ENCODE measurements around the gene CACTIN.
"Not testable (repeated sequence)": the region's sequence is repeated elsewhere in the genome, so short reads cannot be mapped to it uniquely, and the experiment has no call there.

The CACTIN gene

GRCh38 chr19:3633559-3633988, 7.0 kb upstream of the CACTIN start:
- Histone ChIP-seq H3K36me3 (ENCODE audit: control insufficient read depth, insufficient read depth, low read length) (peaks cover 19% of the 10 kb centered on the region), H3K4me3 (ENCODE audit: extremely low read depth, insufficient read depth, low read length, poor library complexity, severe bottlenecking) (no peak overlapping the region), H3K27ac (ENCODE audit: low read depth, low read length, severe bottlenecking) (no peak overlapping the region), H3K9me3 (ENCODE audit: control insufficient read depth, low read length) (no peaks in the 10 kb centered on the region), H3K4me1 (ENCODE audit: control insufficient read depth, insufficient read depth, low read length, poor library complexity, severe bottlenecking) (no peaks in the 10 kb centered on the region)
- whole genome bisulfite sequencing, 2 experiments (ENCODE audit: insufficient coverage in 2 of 2): 92 to 94% methylated on average over 13 to 22 of the region's 22 CpGs

- Histone ChIP-seq H3K36me3 (ENCODE audit: control insufficient read depth, insufficient read depth, low read length) (peaks cover 18% of the 10 kb centered on the region), H3K27ac (ENCODE audit: low read depth, low read length, severe bottlenecking) (no peak overlapping the region), H3K9me3 (ENCODE audit: control insufficient read depth, low read length) (no peaks in the 10 kb centered on the region), H3K4me1 (ENCODE audit: control insufficient read depth, insufficient read depth, low read length, poor library complexity, severe bottlenecking) (no peaks in the 10 kb centered on the region), H3K4me3 (ENCODE audit: extremely low read depth, insufficient read depth, low read length, poor library complexity, severe bottlenecking) (no peak overlapping the region)
- 96% methylated on average over 50 of the region's 50 CpGs for WGBS, 2 experiments (ENCODE audit: insufficient coverage in 2 of 2)
Observed at GRCh38 chr19:3632739-3633558, 6.4 kb upstream of the CACTIN start.

- Histone ChIP-seq H3K36me3 (ENCODE audit: control insufficient read depth, insufficient read depth, low read length) (peaks cover 18% of the 10 kb centered on the region), H3K4me1 (ENCODE audit: control insufficient read depth, insufficient read depth, low read length, poor library complexity, severe bottlenecking) (no peaks in the 10 kb centered on the region), H3K9me3 (ENCODE audit: control insufficient read depth, low read length) (no peaks in the 10 kb centered on the region), H3K4me3 (ENCODE audit: extremely low read depth, insufficient read depth, low read length, poor library complexity, severe bottlenecking) (no peak overlapping the region), H3K27ac (ENCODE audit: low read depth, low read length, severe bottlenecking) (no peak overlapping the region)
- WGBS, 2 experiments (ENCODE audit: insufficient coverage in 2 of 2): 96 to 100% methylated on average over 7 to 9 of the region's 16 CpGs
Observed at GRCh38 chr19:3632098-3632497, 5.5 kb upstream of the CACTIN start.

- WGBS, 2 experiments (ENCODE audit: insufficient coverage in 2 of 2): 92 to 93% methylated on average over 39 to 43 of the region's 43 CpGs
- Histone ChIP-seq H3K4me1 (ENCODE audit: control insufficient read depth, insufficient read depth, low read length, poor library complexity, severe bottlenecking) (no peaks in the 10 kb centered on the region), H3K27ac (ENCODE audit: low read depth, low read length, severe bottlenecking) (no peak overlapping the region), H3K9me3 (ENCODE audit: control insufficient read depth, low read length) (no peaks in the 10 kb centered on the region), H3K36me3 (ENCODE audit: control insufficient read depth, insufficient read depth, low read length) (peaks cover 15% of the 10 kb centered on the region), H3K4me3 (ENCODE audit: extremely low read depth, insufficient read depth, low read length, poor library complexity, severe bottlenecking) (no peak overlapping the region)
Observed at GRCh38 chr19:3631053-3631861, 4.7 kb upstream of the CACTIN start.

GRCh38 chr19:3628766-3629165, 2.2 kb upstream of the CACTIN start:
- 86 to 89% methylated on average over 6 to 9 of the region's 9 CpGs for WGBS, 2 experiments (ENCODE audit: insufficient coverage in 2 of 2)
- H3K9me3 ChIP-seq (ENCODE audit: control insufficient read depth, low read length); H3K4me3 ChIP-seq (ENCODE audit: extremely low read depth, insufficient read depth, low read length, poor library complexity, severe bottlenecking); H3K4me1 ChIP-seq (ENCODE audit: control insufficient read depth, insufficient read depth, low read length, poor library complexity, severe bottlenecking); H3K27ac ChIP-seq (ENCODE audit: low read depth, low read length, severe bottlenecking): not testable (repeated sequence)
- H3K36me3 ChIP-seq (ENCODE audit: control insufficient read depth, insufficient read depth, low read length): peaks cover 15% of the 10 kb centered on the region

GRCh38 chr19:3627351-3627723, 747 bp upstream of the CACTIN start:
- Histone ChIP-seq H3K27ac (ENCODE audit: low read depth, low read length, severe bottlenecking) (no peak overlapping the region), H3K4me3 (ENCODE audit: extremely low read depth, insufficient read depth, low read length, poor library complexity, severe bottlenecking) (peak overlapping the region; percentile 99), H3K4me1 (ENCODE audit: control insufficient read depth, insufficient read depth, low read length, poor library complexity, severe bottlenecking) (peaks cover 9% of the 10 kb centered on the region), H3K36me3 (ENCODE audit: control insufficient read depth, insufficient read depth, low read length) (peaks cover 19% of the 10 kb centered on the region), H3K9me3 (ENCODE audit: control insufficient read depth, low read length) (no peaks in the 10 kb centered on the region)
- WGBS, 2 experiments (ENCODE audit: insufficient coverage in 2 of 2): 71 to 100% methylated on average over 1 to 4 of the region's 7 CpGs

- 2% methylated on average over 21 of the region's 21 CpGs for WGBS, 2 experiments (ENCODE audit: insufficient coverage in 2 of 2)
- Histone ChIP-seq H3K4me3 (ENCODE audit: extremely low read depth, insufficient read depth, low read length, poor library complexity, severe bottlenecking) (peak overlapping the region; percentile 99), H3K9me3 (ENCODE audit: control insufficient read depth, low read length) (no peaks in the 10 kb centered on the region), H3K4me1 (ENCODE audit: control insufficient read depth, insufficient read depth, low read length, poor library complexity, severe bottlenecking) (peaks cover 9% of the 10 kb centered on the region), H3K27ac (ENCODE audit: low read depth, low read length, severe bottlenecking) (peak overlapping the region; percentile 45), H3K36me3 (ENCODE audit: control insufficient read depth, insufficient read depth, low read length) (peaks cover 17% of the 10 kb centered on the region)
Observed at GRCh38 chr19:3625996-3626472, 556 bp downstream of the CACTIN start.

GRCh38 chr19:3623716-3624115, 2.9 kb downstream of the CACTIN start:
- WGBS, 2 experiments (ENCODE audit: insufficient coverage in 2 of 2): 96 to 98% methylated on average over 31 to 34 of the region's 34 CpGs
- peaks cover 9% of the 10 kb centered on the region for H3K4me1 ChIP-seq (ENCODE audit: control insufficient read depth, insufficient read depth, low read length, poor library complexity, severe bottlenecking)
- no peak overlapping the region for H3K4me3 ChIP-seq (ENCODE audit: extremely low read depth, insufficient read depth, low read length, poor library complexity, severe bottlenecking)
- H3K9me3 ChIP-seq (ENCODE audit: control insufficient read depth, low read length): no peaks in the 10 kb centered on the region
- peaks cover 23% of the 10 kb centered on the region for H3K36me3 ChIP-seq (ENCODE audit: control insufficient read depth, insufficient read depth, low read length)
- no peak overlapping the region for H3K27ac ChIP-seq (ENCODE audit: low read depth, low read length, severe bottlenecking)

GRCh38 chr19:3622224-3622623, 4.4 kb downstream of the CACTIN start:
- no peaks in the 10 kb centered on the region for H3K9me3 ChIP-seq (ENCODE audit: control insufficient read depth, low read length)
- H3K4me3 ChIP-seq (ENCODE audit: extremely low read depth, insufficient read depth, low read length, poor library complexity, severe bottlenecking): no peak overlapping the region
- no peak overlapping the region for H3K27ac ChIP-seq (ENCODE audit: low read depth, low read length, severe bottlenecking)
- peaks cover 23% of the 10 kb centered on the region for H3K36me3 ChIP-seq (ENCODE audit: control insufficient read depth, insufficient read depth, low read length)
- peaks cover 11% of the 10 kb centered on the region for H3K4me1 ChIP-seq (ENCODE audit: control insufficient read depth, insufficient read depth, low read length, poor library complexity, severe bottlenecking)
- 89 to 96% methylated on average over 6 to 9 of the region's 12 CpGs for WGBS, 2 experiments (ENCODE audit: insufficient coverage in 2 of 2)

- Histone ChIP-seq H3K27ac (ENCODE audit: low read depth, low read length, severe bottlenecking) (no peak overlapping the region), H3K36me3 (ENCODE audit: control insufficient read depth, insufficient read depth, low read length) (peaks cover 27% of the 10 kb centered on the region), H3K4me1 (ENCODE audit: control insufficient read depth, insufficient read depth, low read length, poor library complexity, severe bottlenecking) (peaks cover 11% of the 10 kb centered on the region), H3K9me3 (ENCODE audit: control insufficient read depth, low read length) (no peaks in the 10 kb centered on the region), H3K4me3 (ENCODE audit: extremely low read depth, insufficient read depth, low read length, poor library complexity, severe bottlenecking) (no peak overlapping the region)
- 98 to 99% methylated on average over 11 to 14 of the region's 15 CpGs for WGBS, 2 experiments (ENCODE audit: insufficient coverage in 2 of 2)
Observed at GRCh38 chr19:3621689-3622088, 4.9 kb downstream of the CACTIN start.
